B cell (primary cell): ENCODE results near the gene MAPRE3. TPM values are rescaled to one million over a fixed set of nuclear protein-coding genes. Genes with fewer than 3 reads are reported as not detected.

Experiments used
- ATAC-seq: fragments of 200-7000 bp; cut with Tn5 transposase; one replicate; pipeline ENCODE4 v1.10.0; 2021; ENCODE audit warnings: low read depth, mild to moderate bottlenecking, moderate number of reproducible peaks, moderate library complexity
- CTCF ChIA-PET: fragments of 350-600 bp; sonication (Branson Sonifier 250); formaldehyde crosslinking; loops from one replicate; lab custom pipeline; 2021; ENCODE audit warnings: antibody characterized with exemption, inconsistent platforms; lab: Charles Lee
- POLR2A ChIA-PET: fragments of 350-600 bp; sonication (Branson Sonifier 250); formaldehyde crosslinking; loops from one replicate; lab custom pipeline; 2021; ENCODE audit warnings: antibody characterized with exemption; lab: Charles Lee
- DNase-seq: peaks from one replicate; pipeline ENCODE4 v3.0.0; 2013
- H2AFZ ChIP-seq: 2 replicates; pipeline ENCODE4 v1.6.1; 2012; ENCODE audit warnings: mild to moderate bottlenecking, low read depth, low read length; ENCODE audit not compliant: insufficient read depth, poor library complexity, severe bottlenecking
- H3K27ac ChIP-seq, 2 donors: 1 replicate in 1 of 2; 2 replicates in 1 of 2; pipeline ENCODE4 v1.5.1; 2012 to 2013; ENCODE audit warnings: low read length in 2 of 2, mild to moderate bottlenecking in 2 of 2, moderate library complexity in 1 of 2
- H3K27me3 ChIP-seq, 4 experiments: fragments of 200-600 bp in 1 of 4; sonication (generic) in 1 of 4; replicated peaks in 1 of 4; 1 replicate in 2 of 4; 2 replicates in 2 of 4; pipeline versions ENCODE4 v1.6.1 to v1.7.0; 2013 to 2016; ENCODE audit warnings: low read length in 3 of 4, mild to moderate bottlenecking in 2 of 4, mixed read lengths in 1 of 4, moderate library complexity in 1 of 4; ENCODE audit not compliant: insufficient read depth in 4 of 4, control insufficient read depth in 3 of 4; ENCODE audit errors: control extremely low read depth in 1 of 4
- H3K36me3 ChIP-seq, 2 experiments: replicated peaks in 1 of 2; 1 replicate in 1 of 2; 2 replicates in 1 of 2; pipeline versions ENCODE4 v1.6.1 to v1.7.1; 2013; ENCODE audit warnings: low read length in 1 of 2; ENCODE audit not compliant: insufficient read depth in 2 of 2, control insufficient read depth in 1 of 2; ENCODE audit errors: control extremely low read depth in 1 of 2, extremely low read depth in 1 of 2
- H3K4me1 ChIP-seq, 2 donors: fragments of 200-600 bp in 1 of 2; sonication (generic) in 1 of 2; 1 replicate in 1 of 2; 2 replicates in 1 of 2; pipeline versions ENCODE4 v1.5.1 to v1.6.1; 2013 to 2017; ENCODE audit warnings: low read length in 2 of 2; ENCODE audit not compliant: control insufficient read depth in 2 of 2, insufficient read depth in 2 of 2
- H3K4me2 ChIP-seq: replicated peaks from 2 replicates; pipeline ENCODE3; 2012; ENCODE audit warnings: mild to moderate bottlenecking, low read depth, low read length; ENCODE audit not compliant: poor library complexity, severe bottlenecking
- H3K4me3 ChIP-seq, 5 experiments: fragments of 200-600 bp in 1 of 5; sonication (generic) in 1 of 5; 1 replicate in 3 of 5; 2 replicates in 2 of 5; pipeline versions ENCODE4 v1.5.1 to v1.7.0; 2011 to 2016; ENCODE audit warnings: low read length in 4 of 5, mild to moderate bottlenecking in 4 of 5, low read depth in 2 of 5, control low read depth in 1 of 5, moderate library complexity in 1 of 5; ENCODE audit not compliant: insufficient read depth in 1 of 5; ENCODE audit errors: control extremely low read depth in 1 of 5, extremely low read depth in 1 of 5
- H3K79me2 ChIP-seq: fragments of 200-600 bp; sonication (generic); one replicate; pipeline ENCODE4 v1.6.0; 2016; ENCODE audit warnings: low read length; ENCODE audit not compliant: control insufficient read depth, insufficient read depth
- H3K9ac ChIP-seq: fragments of 200-600 bp; sonication (generic); 2 replicates; pipeline ENCODE4 v1.6.1; 2017; ENCODE audit warnings: mild to moderate bottlenecking, low read length, moderate library complexity
- H3K9me3 ChIP-seq, 3 donors: one replicate each; pipeline versions ENCODE4 v1.6.1 to v1.7.1; 2013; ENCODE audit warnings: low read length in 2 of 3; ENCODE audit not compliant: control insufficient read depth in 2 of 3, insufficient read depth in 1 of 3; ENCODE audit errors: control extremely low read depth in 1 of 3
- H4K20me1 ChIP-seq: 2 replicates; pipeline ENCODE4 v1.6.0; 2012; ENCODE audit warnings: mild to moderate bottlenecking, low read length; ENCODE audit not compliant: insufficient read depth, control insufficient read depth, poor library complexity, severe bottlenecking
- H3K27ac Mint-ChIP-seq: one replicate; pipeline ENCODE4 v1.8.0; 2021; ENCODE audit warnings: mixed read lengths
- H3K27me3 Mint-ChIP-seq: one replicate; pipeline ENCODE4 v1.8.0; 2021; ENCODE audit warnings: mixed read lengths
- H3K4me1 Mint-ChIP-seq: one replicate; pipeline ENCODE4 v1.8.0; 2021; ENCODE audit warnings: mixed read lengths
- H3K4me3 Mint-ChIP-seq: one replicate; pipeline ENCODE4 v1.8.0; 2021; ENCODE audit warnings: mixed read lengths
- H3K9me3 Mint-ChIP-seq: one replicate; pipeline ENCODE4 v1.8.0; 2022; ENCODE audit warnings: mixed read lengths; ENCODE audit not compliant: insufficient read depth
- EZH2 ChIP-seq: IDR thresholded peaks from 2 replicates; pipeline ENCODE4 v1.6.1; 2012; ENCODE audit warnings: borderline replicate concordance, low read depth, mild to moderate bottlenecking, moderate library complexity, low read length; ENCODE audit not compliant: insufficient read depth, poor library complexity, severe bottlenecking
- WGBS: methylation state at CpG from one replicate; pipeline ENCODE4 v1.1.5; 2013; ENCODE audit warnings: missing lambda C conversion rate; ENCODE audit not compliant: insufficient coverage; 5-methylcytosine and 5-hydroxymethylcytosine counted together
- intact Hi-C: fragments of 100-400 bp; cut with micrococcal nuclease; formaldehyde crosslinking; loops from one replicate; pipeline ENCODE4 v1.10.0; 2022
- polyA plus RNA-seq: library from polyadenylated mRNA; depleted of rRNA; stranded (reverse); fragments of >200 nt; gene quantifications from 2 replicates; pipeline ENCODE4 v1.2.3, GENCODE V29; 2012
- total RNA-seq, 2 donors: library from RNA; stranded (reverse); fragments of 120-200 nt in 1 of 2; gene quantifications; 1 replicate in 1 of 2; 2 replicates in 1 of 2; pipeline versions ENCODE4 v1.2.3 to v1.2.4, GENCODE V29; 2013 to 2022
- TF ChIP-seq, protein P1 (sequence below): fragments of 200-600 bp; IDR thresholded peaks from one replicate; pipeline ENCODE4 v1.8.0; 2022; ENCODE audit warnings: antibody characterized with exemption, mild to moderate bottlenecking

MAPRE3 gene
- total and polyA plus RNA-seq, 2 donors (not counting 1 experiment from before 2014, with no cell fraction given), result 5.4 to 9.8 TPM

DNA sequence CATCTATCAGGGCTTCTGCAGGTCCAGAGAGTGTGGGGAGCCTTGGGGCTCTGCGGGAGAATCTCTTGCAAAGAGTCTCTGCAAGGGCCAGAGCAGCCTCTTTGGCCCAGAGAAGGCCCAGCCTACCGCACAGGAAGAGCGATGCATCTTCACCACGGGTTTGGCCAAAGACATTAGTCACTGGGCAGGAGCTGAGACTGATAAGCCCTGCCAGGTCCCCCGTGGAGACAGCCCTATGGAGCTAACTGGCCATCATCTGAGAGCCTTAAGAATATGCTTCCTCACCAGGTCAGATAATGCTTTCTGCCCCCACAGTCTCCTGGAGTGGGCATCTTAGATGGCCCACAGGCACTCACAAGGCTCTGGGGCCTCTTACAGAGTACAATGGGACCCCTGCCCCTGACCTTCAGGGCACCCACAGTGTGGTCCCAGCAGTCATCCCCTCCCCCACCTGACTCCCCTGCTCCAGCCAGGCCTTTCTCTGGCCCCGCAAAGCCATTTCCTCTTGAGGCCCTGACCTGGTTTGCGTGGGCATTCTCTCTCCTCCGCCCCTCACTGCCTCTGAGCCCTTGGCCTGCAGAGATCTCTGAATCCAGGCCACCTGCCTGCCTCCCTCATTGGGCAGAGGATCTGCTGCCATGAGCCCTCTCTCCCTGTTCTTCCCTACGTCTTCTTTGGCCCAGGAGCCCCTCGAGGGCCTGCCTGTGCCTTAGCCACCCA, 31.9 kb upstream of the MAPRE3 start:
- peaks cover 0 to 15% (median 3%) of the 10 kb centered on the region in 4 experiments for H3K27me3 ChIP-seq
- Mint-ChIP-seq H3K9me3 (no peaks in the 10 kb centered on the region), H3K27me3 (peaks cover 22% of the 10 kb centered on the region), H3K4me3 (no peak overlapping the region), H3K27ac (no peak overlapping the region), H3K4me1 (no peaks in the 10 kb centered on the region)
- no peak overlapping the region for H3K9ac ChIP-seq
- no peak for DNase-seq
- no peak for ATAC-seq
- no peaks in the 10 kb centered on the region for H3K79me2 ChIP-seq
- ChIA-PET CTCF (interaction anchor here (2.5 to 5.4 kb wide), 2 partner anchors 92 kb away, joined by 10 to 78 read pairs; partner anchors contain the start of gene DPYSL5), POLR2A (no interaction called here)
- no peaks in the 10 kb centered on the region for H3K36me3 ChIP-seq
- no peak overlapping the region for H2AFZ ChIP-seq
- H3K9me3 ChIP-seq, result no peaks in the 10 kb centered on the region
- H3K4me2 ChIP-seq, result no peak overlapping the region
- 86% methylated on average over 8 of the region's 10 CpGs for WGBS
- H3K27ac ChIP-seq, result no peak overlapping the region
- H3K4me1 ChIP-seq, result no peaks in the 10 kb centered on the region
- no peak overlapping the region for H3K4me3 ChIP-seq
- H4K20me1 ChIP-seq, result no peaks in the 10 kb centered on the region
- TF ChIP-seq, protein P1, sequence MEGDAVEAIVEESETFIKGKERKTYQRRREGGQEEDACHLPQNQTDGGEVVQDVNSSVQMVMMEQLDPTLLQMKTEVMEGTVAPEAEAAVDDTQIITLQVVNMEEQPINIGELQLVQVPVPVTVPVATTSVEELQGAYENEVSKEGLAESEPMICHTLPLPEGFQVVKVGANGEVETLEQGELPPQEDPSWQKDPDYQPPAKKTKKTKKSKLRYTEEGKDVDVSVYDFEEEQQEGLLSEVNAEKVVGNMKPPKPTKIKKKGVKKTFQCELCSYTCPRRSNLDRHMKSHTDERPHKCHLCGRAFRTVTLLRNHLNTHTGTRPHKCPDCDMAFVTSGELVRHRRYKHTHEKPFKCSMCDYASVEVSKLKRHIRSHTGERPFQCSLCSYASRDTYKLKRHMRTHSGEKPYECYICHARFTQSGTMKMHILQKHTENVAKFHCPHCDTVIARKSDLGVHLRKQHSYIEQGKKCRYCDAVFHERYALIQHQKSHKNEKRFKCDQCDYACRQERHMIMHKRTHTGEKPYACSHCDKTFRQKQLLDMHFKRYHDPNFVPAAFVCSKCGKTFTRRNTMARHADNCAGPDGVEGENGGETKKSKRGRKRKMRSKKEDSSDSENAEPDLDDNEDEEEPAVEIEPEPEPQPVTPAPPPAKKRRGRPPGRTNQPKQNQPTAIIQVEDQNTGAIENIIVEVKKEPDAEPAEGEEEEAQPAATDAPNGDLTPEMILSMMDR, result no peak
- no peak for TF ChIP-seq EZH2
- intact Hi-C loops, result no loop called here

DNA sequence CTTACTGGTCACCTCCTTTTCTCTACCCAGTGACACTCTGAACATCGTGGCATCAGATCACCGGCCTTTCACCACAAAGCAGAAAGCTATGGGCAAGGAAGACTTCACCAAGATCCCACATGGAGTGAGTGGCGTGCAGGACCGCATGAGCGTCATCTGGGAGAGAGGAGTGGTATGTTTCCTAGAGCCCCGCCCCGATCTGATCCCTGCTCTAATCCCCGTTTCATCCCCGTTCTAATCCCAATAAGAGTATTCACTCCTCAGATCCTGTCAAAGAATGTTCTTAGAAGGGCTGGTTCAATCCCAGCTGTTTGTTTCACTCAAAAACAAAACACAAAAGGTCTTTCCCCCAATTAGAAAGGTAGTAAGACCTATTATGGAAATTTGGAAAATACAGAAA, 30.4 kb upstream of the MAPRE3 start:
- Mint-ChIP-seq H3K4me3 (no peak overlapping the region), H3K9me3 (no peaks in the 10 kb centered on the region), H3K4me1 (no peaks in the 10 kb centered on the region), H3K27me3 (peaks cover 20% of the 10 kb centered on the region), H3K27ac (no peak overlapping the region)
- Histone ChIP-seq H2AFZ (no peak overlapping the region), H3K27ac (no peak overlapping the region), H3K9ac (no peak overlapping the region), H3K4me1 (no peaks in the 10 kb centered on the region), H3K9me3 (no peaks in the 10 kb centered on the region), H3K79me2 (no peaks in the 10 kb centered on the region), H3K4me2 (no peak overlapping the region), H3K4me3 (no peak overlapping the region), H4K20me1 (no peaks in the 10 kb centered on the region), H3K27me3 (peaks cover 0 to 11% (median 3%) of the 10 kb centered on the region in 4 experiments), H3K36me3 (no peaks in the 10 kb centered on the region)
- no peak for DNase-seq
- POLR2A ChIA-PET, result no interaction called here
- no peak for ATAC-seq
- 93% methylated on average over 5 of the region's 9 CpGs for WGBS
- intact Hi-C loops, result no loop called here
- CTCF ChIA-PET, result interaction anchor here (0.6 to 5.4 kb wide), 4 partner anchors 14 to 94 kb away, joined by 3 to 78 read pairs (median 4); partner anchors contain the start of gene DPYSL5
- TF ChIP-seq EZH2, result no peak
- TF ChIP-seq, protein P1, result no peak
